Measurements from ENCODE around the gene CDC37. TPM values are rescaled to one million over a fixed set of nuclear protein-coding genes. Genes with fewer than 3 reads are reported as not detected.

CDC37 gene
- total RNA-seq, 4 donors from 2014 or later: 144 to 177 (median 162) TPM

- peaks cover 0 to 65% of the 10 kb centered on the region in 2 donors for H3K36me3 ChIP-seq
- no peak for ATAC-seq
- WGBS, 2 donors (ENCODE audit: low coverage in 1 of 2): 96% methylated on average over 4 of the region's 12 CpGs; no CpG with 5 or more reads in 1 of the 2 donors
Observed at GRCh38 chr19:10395003-10395402, 8.3 kb downstream of the CDC37 start.

DNA sequence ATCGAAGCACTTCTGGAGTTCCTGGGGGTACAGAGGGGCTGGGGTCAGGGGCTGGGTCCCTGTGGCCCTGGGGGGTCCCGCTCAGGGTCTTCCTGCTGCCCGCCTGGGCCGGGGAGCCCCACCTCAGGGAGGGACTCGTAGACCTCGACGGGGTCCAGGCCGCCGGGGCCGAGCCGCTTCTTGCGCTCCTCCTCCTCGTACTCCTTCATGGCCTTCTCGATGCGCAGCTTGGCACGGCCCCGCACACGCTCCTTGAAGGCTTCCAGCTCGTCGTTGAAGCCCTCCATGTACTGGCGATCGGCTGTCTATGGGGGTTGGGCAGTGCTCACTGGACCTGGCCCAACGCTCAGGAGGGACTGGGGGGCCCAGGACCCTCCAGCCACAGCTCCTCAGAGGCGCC lies 10.2 kb downstream of the CDC37 start:
- Histone ChIP-seq H3K27me3 (no peaks in the 10 kb centered on the region), H3K4me3 (no peak overlapping the region), H3K4me1 (peaks cover 0 to 13% (median 3%) of the 10 kb centered on the region in 3 donors), H3K36me3 (peaks cover 0 to 63% of the 10 kb centered on the region in 2 donors), H3K9me3 (no peaks in the 10 kb centered on the region), H3K27ac (no peak overlapping the region)
- WGBS, 2 donors (ENCODE audit: low coverage in 1 of 2): 100% methylated on average over 2 of the region's 24 CpGs; no CpG with 5 or more reads in 1 of the 2 donors
- TF ChIP-seq POLR2AphosphoS5 (IDR thresholded peaks at IDR 0.05) (no peak), POLR2A (IDR thresholded peaks at IDR 0.05) (no peak), EP300 (IDR thresholded peaks at IDR 0.05) (no peak)
- TF ChIP-seq, protein P1, sequence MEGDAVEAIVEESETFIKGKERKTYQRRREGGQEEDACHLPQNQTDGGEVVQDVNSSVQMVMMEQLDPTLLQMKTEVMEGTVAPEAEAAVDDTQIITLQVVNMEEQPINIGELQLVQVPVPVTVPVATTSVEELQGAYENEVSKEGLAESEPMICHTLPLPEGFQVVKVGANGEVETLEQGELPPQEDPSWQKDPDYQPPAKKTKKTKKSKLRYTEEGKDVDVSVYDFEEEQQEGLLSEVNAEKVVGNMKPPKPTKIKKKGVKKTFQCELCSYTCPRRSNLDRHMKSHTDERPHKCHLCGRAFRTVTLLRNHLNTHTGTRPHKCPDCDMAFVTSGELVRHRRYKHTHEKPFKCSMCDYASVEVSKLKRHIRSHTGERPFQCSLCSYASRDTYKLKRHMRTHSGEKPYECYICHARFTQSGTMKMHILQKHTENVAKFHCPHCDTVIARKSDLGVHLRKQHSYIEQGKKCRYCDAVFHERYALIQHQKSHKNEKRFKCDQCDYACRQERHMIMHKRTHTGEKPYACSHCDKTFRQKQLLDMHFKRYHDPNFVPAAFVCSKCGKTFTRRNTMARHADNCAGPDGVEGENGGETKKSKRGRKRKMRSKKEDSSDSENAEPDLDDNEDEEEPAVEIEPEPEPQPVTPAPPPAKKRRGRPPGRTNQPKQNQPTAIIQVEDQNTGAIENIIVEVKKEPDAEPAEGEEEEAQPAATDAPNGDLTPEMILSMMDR (IDR thresholded peaks at IDR 0.05): no peak
- ATAC-seq: no peak

More at GRCh38 chr19:10395003-10395402, 8.3 kb downstream of the CDC37 start:
- Histone ChIP-seq H3K4me1 (peaks cover 0 to 22% (median 1%) of the 10 kb centered on the region in 3 donors), H3K4me3 (no peak overlapping the region), H3K9me3 (no peaks in the 10 kb centered on the region), H3K27me3 (no peaks in the 10 kb centered on the region), H3K27ac (no peak overlapping the region)
- TF ChIP-seq, protein P1 (IDR thresholded peaks at IDR 0.05): no peak
- TF ChIP-seq POLR2AphosphoS5 (IDR thresholded peaks at IDR 0.05) (no peak), EP300 (IDR thresholded peaks at IDR 0.05) (no peak), POLR2A (IDR thresholded peaks at IDR 0.05) (no peak)

DNA sequence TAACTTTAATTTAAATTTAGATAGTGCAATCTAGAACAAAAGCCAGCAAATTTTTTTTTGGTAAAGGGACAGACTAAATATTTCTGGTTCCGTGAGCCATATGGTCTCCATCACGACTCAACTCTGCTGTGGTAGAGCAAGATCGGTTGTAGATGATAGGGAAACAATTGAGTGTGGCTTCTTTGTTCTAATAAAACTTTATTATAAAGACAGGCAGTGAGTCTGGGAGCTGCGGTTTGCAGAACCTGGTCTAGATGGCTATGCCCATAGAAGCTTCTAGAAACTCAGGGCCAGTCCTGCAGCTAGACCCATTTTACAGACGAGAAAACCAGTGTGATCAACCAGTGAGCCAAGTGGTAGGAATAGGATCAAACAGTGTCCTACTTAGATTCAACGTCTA lies 11.2 kb downstream of the CDC37 start:
- Histone ChIP-seq H3K9me3 (no peaks in the 10 kb centered on the region), H3K27me3 (no peaks in the 10 kb centered on the region), H3K27ac (no peak overlapping the region), H3K4me1 (peaks cover 0 to 8% (median 3%) of the 10 kb centered on the region in 3 donors), H3K36me3 (peaks cover 0 to 63% of the 10 kb centered on the region in 2 donors), H3K4me3 (no peak overlapping the region)
- TF ChIP-seq, protein P1 (IDR thresholded peaks at IDR 0.05): no peak
- no peak for TF ChIP-seq POLR2AphosphoS5 (IDR thresholded peaks at IDR 0.05)
- TF ChIP-seq POLR2A (IDR thresholded peaks at IDR 0.05): no peak
- TF ChIP-seq EP300 (IDR thresholded peaks at IDR 0.05): no peak
- no peak for ATAC-seq
- 79 to 80% methylated on average over 4 to 6 of the region's 6 CpGs for WGBS, 2 donors (ENCODE audit: low coverage in 1 of 2)

DNA sequence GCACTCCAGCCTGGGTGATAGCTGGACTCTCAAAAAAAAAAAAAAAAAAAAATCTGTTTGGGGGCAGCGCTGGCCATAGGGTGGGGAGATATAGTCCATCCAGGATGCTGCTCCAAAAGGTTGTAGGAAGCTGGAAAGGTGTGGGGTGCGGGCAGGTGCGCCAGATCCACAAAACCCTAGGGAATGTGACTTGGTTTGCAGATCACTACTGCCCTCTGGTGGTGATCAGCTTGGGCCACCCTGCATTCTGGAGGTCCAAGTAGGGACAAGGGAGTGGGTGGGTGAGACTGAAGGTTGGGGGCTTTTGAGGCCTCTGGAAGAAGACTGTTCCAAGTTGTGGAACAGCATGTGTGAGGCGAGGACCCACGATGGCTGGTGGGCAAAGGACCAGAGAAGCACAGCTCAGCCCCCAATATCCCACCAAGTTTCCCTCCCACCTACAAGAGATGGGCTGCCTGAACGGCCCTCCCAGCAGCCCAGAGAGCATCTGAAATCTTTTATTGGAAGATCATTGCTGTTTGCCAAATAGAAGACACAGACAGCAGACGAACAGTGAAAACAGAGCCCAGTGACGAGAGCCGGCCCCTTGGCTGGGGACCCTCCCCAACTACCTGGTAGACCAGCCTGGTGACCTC lies 12.6 kb downstream of the CDC37 start:
- TF ChIP-seq EP300 (IDR thresholded peaks at IDR 0.05): no peak
- no peak for TF ChIP-seq POLR2AphosphoS5 (IDR thresholded peaks at IDR 0.05)
- TF ChIP-seq, protein P1 (IDR thresholded peaks at IDR 0.05): peak in 3 of 4 experiments; percentile 77 to 87 (median 79)
- no peak for TF ChIP-seq POLR2A (IDR thresholded peaks at IDR 0.05)
- no peak overlapping the region for H3K4me3 ChIP-seq
- H3K27ac ChIP-seq: no peak overlapping the region
- no peaks in the 10 kb centered on the region for H3K9me3 ChIP-seq
- peaks cover 0 to 8% (median 3%) of the 10 kb centered on the region in 3 donors for H3K4me1 ChIP-seq
- no peaks in the 10 kb centered on the region for H3K27me3 ChIP-seq
- 28 to 53% methylated on average over 5 to 6 of the region's 9 CpGs for WGBS, 2 donors (ENCODE audit: low coverage in 1 of 2)
- ATAC-seq: peak; percentile 54
- peaks cover 0 to 51% of the 10 kb centered on the region in 2 donors for H3K36me3 ChIP-seq

GRCh38 chr19:10389863-10390262 lies 13.5 kb downstream of the CDC37 start:
- TF ChIP-seq, protein P1 (IDR thresholded peaks at IDR 0.05): no peak
- TF ChIP-seq POLR2AphosphoS5 (IDR thresholded peaks at IDR 0.05): no peak
- 74 to 100% methylated on average over 1 to 4 of the region's 12 CpGs for WGBS, 2 donors (ENCODE audit: low coverage in 1 of 2)

More at GRCh38 chr19:10389863-10390262, 13.5 kb downstream of the CDC37 start:
- no peak overlapping the region for H3K4me3 ChIP-seq
- ATAC-seq: no peak
- H3K9me3 ChIP-seq: no peaks in the 10 kb centered on the region
- H3K4me1 ChIP-seq: peaks cover 0 to 8% (median 3%) of the 10 kb centered on the region in 3 donors
- peaks cover 0 to 42% of the 10 kb centered on the region in 2 donors for H3K36me3 ChIP-seq
- no peaks in the 10 kb centered on the region for H3K27me3 ChIP-seq
- H3K27ac ChIP-seq: no peak overlapping the region
